Activated CD4-positive, alpha-beta memory T cell treated with anti-CD3 and anti-CD28 coated beads, Interleukin-2, amount 10 ng/mL, durations not matched to agents 7 days and 5 days (primary cell): ENCODE results near the gene RSBN1. TPM values are rescaled to one million over a fixed set of nuclear protein-coding genes. Genes with fewer than 3 reads are reported as not detected.
"Not testable (repeated sequence)": the region's sequence is repeated elsewhere in the genome, so short reads cannot be mapped to it uniquely, and the experiment has no call there.

ENCODE experiments used
- CTCF ChIA-PET: fragments of 350-600 bp; sonication (Branson Sonifier 250); formaldehyde crosslinking; loops from one replicate; lab custom pipeline; 2021; ENCODE audit warnings: antibody characterized with exemption, inconsistent platforms; lab: Charles Lee
- POLR2A ChIA-PET: fragments of 350-600 bp; sonication (Branson Sonifier 250); formaldehyde crosslinking; loops from one replicate; lab custom pipeline; 2021; ENCODE audit warnings: antibody characterized with exemption; lab: Charles Lee
- DNase-seq: peaks from one replicate; pipeline ENCODE4 v3.0.0-alpha.2; 2020
- H3K27ac Mint-ChIP-seq: one replicate; pipeline ENCODE4 v1.8.0; 2021; ENCODE audit warnings: mild to moderate bottlenecking, mixed read lengths
- H3K27me3 Mint-ChIP-seq: one replicate; pipeline ENCODE4 v1.8.0; 2021; ENCODE audit warnings: mixed read lengths
- H3K36me3 Mint-ChIP-seq: one replicate; pipeline ENCODE4 v1.8.0; 2021; ENCODE audit warnings: low read depth, mixed read lengths
- H3K4me1 Mint-ChIP-seq: one replicate; pipeline ENCODE4 v1.8.0; 2021; ENCODE audit warnings: mixed read lengths
- H3K4me3 Mint-ChIP-seq: one replicate; pipeline ENCODE4 v1.8.0; 2021; ENCODE audit warnings: mild to moderate bottlenecking, mixed read lengths
- H3K9me3 Mint-ChIP-seq: one replicate; pipeline ENCODE4 v1.8.0; 2021; ENCODE audit warnings: mixed read lengths
- total RNA-seq, 2 experiments: library from RNA; stranded (reverse); gene quantifications; one replicate each; pipeline ENCODE4 v1.2.3, GENCODE V29; 2021

Gene RSBN1
- total RNA-seq, result 10 to 100 TPM; 27.9 to 32.1 TPM

- peak within 1 kb of the TSS; percentile 98 for H3K4me3 Mint-ChIP-seq
- peak within 1 kb of the TSS; percentile 92 for H3K27ac Mint-ChIP-seq
- no peaks in the 10 kb centered on the region for H3K27me3 Mint-ChIP-seq
Measured at GRCh38 chr1:113811888-113812660, at the start of gene RSBN1. RSBN1 (minus strand) TSS chr1:113812476; CDS start chr1:113812412, 64 bp downstream.

GRCh38 chr1:113861641-113862040, 49.4 kb upstream of the RSBN1 start:
- Mint-ChIP-seq H3K9me3 (no peaks in the 10 kb centered on the region), H3K4me1 (peaks cover 47% of the 10 kb centered on the region), H3K36me3 (peaks cover 59% of the 10 kb centered on the region), H3K27ac (no peak overlapping the region), H3K27me3 (no peaks in the 10 kb centered on the region), H3K4me3 (no peak overlapping the region)
- POLR2A ChIA-PET, result interaction anchor here (0.9 to 2.9 kb wide), 2 partner anchors 12 to 43 kb away, joined by 4 to 21 read pairs; partner anchors contain the start of genes AP4B1 and DCLRE1B
- CTCF ChIA-PET, result interaction anchor here (1.4 kb wide), 1 partner anchor 88 kb away, joined by 3 read pairs; no protein-coding TSS in a partner anchor
- no peak for DNase-seq

More at GRCh38 chr1:113811888-113812660, at the start of gene RSBN1:
- Mint-ChIP-seq H3K4me1 (peaks cover 36% of the 10 kb centered on the region), H3K9me3 (no peaks in the 10 kb centered on the region), H3K36me3 (peaks cover 47% of the 10 kb centered on the region)
- peak; percentile 99 for DNase-seq
- CTCF ChIA-PET, result interaction anchor here (0.6 to 2.4 kb wide), 9 partner anchors 22 to 739 kb away, joined by 3 to 24 read pairs (median 4); partner anchors contain the start of genes AP4B1, HIPK1, LRIG2 and PHTF1
- POLR2A ChIA-PET, result interaction anchor here (0.5 to 4.1 kb wide), 22 partner anchors 9 to 1286 kb away, joined by 3 to 73 read pairs (median 4); partner anchors contain the start of genes AP4B1, DCLRE1B, HIPK1 and PHTF1

GRCh38 chr1:113860891-113861290, 48.6 kb upstream of the RSBN1 start:
- CTCF ChIA-PET, result interaction anchor here (0.7 to 2.1 kb wide), 2 partner anchors 8 to 20 kb away, joined by 3 to 10 read pairs; no protein-coding TSS in a partner anchor
- Mint-ChIP-seq H3K9me3 (no peaks in the 10 kb centered on the region), H3K27me3 (no peaks in the 10 kb centered on the region), H3K36me3 (peaks cover 63% of the 10 kb centered on the region), H3K4me1 (peaks cover 47% of the 10 kb centered on the region), H3K27ac (peak overlapping the region; percentile 4), H3K4me3 (no peak overlapping the region)
- POLR2A ChIA-PET, result interaction anchor here (0.7 to 2.9 kb wide), 5 partner anchors 9 to 69 kb away, joined by 3 to 28 read pairs (median 20); partner anchors contain the start of genes AP4B1, DCLRE1B and HIPK1
- DNase-seq, result no peak

- CTCF ChIA-PET, result interaction anchor here (0.6 to 2.1 kb wide), 9 partner anchors 9 to 183 kb away, joined by 3 to 10 read pairs (median 3); partner anchors contain the start of gene PHTF1
- no peaks in the 10 kb centered on the region for H3K9me3 Mint-ChIP-seq
- H3K27me3 Mint-ChIP-seq, result no peaks in the 10 kb centered on the region
- no peak overlapping the region for H3K4me3 Mint-ChIP-seq
- DNase-seq, result no peak
- peak overlapping the region; percentile 64 for H3K27ac Mint-ChIP-seq
- POLR2A ChIA-PET, result interaction anchor here (1.2 to 2.9 kb wide), 5 partner anchors 10 to 71 kb away, joined by 3 to 28 read pairs (median 20); partner anchors contain the start of genes AP4B1, DCLRE1B and HIPK1
- H3K36me3 Mint-ChIP-seq, result peaks cover 64% of the 10 kb centered on the region
- H3K4me1 Mint-ChIP-seq, result peaks cover 50% of the 10 kb centered on the region
Measured at GRCh38 chr1:113859478-113860175, 47.4 kb upstream of the RSBN1 start.

GRCh38 chr1:113858982-113859381, 46.7 kb upstream of the RSBN1 start:
- no peak for DNase-seq
- ChIA-PET CTCF (interaction anchor here (0.6 to 2.1 kb wide), 3 partner anchors 9 to 76 kb away, joined by 3 to 10 read pairs (median 4); no protein-coding TSS in a partner anchor), POLR2A (interaction anchor here (1.2 to 2.9 kb wide), 4 partner anchors 11 to 71 kb away, joined by 3 to 28 read pairs (median 20); partner anchors contain the start of genes AP4B1, DCLRE1B and HIPK1)
- H3K4me1 Mint-ChIP-seq, result peaks cover 54% of the 10 kb centered on the region
- peaks cover 66% of the 10 kb centered on the region for H3K36me3 Mint-ChIP-seq
- H3K27me3 Mint-ChIP-seq, result no peaks in the 10 kb centered on the region
- peak overlapping the region; percentile 49 for H3K27ac Mint-ChIP-seq
- H3K9me3 Mint-ChIP-seq, result no peaks in the 10 kb centered on the region
- no peak overlapping the region for H3K4me3 Mint-ChIP-seq

- H3K27ac Mint-ChIP-seq, result no peak overlapping the region
- no peaks in the 10 kb centered on the region for H3K9me3 Mint-ChIP-seq
- H3K4me1 Mint-ChIP-seq, result peaks cover 53% of the 10 kb centered on the region
- H3K27me3 Mint-ChIP-seq, result no peaks in the 10 kb centered on the region
- ChIA-PET POLR2A (no interaction called here), CTCF (no interaction called here)
- peaks cover 64% of the 10 kb centered on the region for H3K36me3 Mint-ChIP-seq
- no peak overlapping the region for H3K4me3 Mint-ChIP-seq
- DNase-seq, result no peak
Measured at GRCh38 chr1:113858418-113858817, 46.1 kb upstream of the RSBN1 start.

GRCh38 chr1:113857776-113858175, 45.5 kb upstream of the RSBN1 start:
- Mint-ChIP-seq H3K9me3 (no peaks in the 10 kb centered on the region), H3K4me3 (no peak overlapping the region), H3K27me3 (no peaks in the 10 kb centered on the region), H3K36me3 (peaks cover 59% of the 10 kb centered on the region), H3K4me1 (peaks cover 49% of the 10 kb centered on the region), H3K27ac (peak overlapping the region; percentile 28)
- ChIA-PET POLR2A (interaction anchor here (1.2 kb wide), 1 partner anchor 47 kb away, joined by 4 read pairs; the partner anchor contains the start of gene AP4B1), CTCF (no interaction called here)
- no peak for DNase-seq

GRCh38 chr1:113856401-113856790, 44.1 kb upstream of the RSBN1 start:
- H3K9me3 Mint-ChIP-seq, result no peaks in the 10 kb centered on the region
- no peak for DNase-seq
- H3K27ac Mint-ChIP-seq, result no peak overlapping the region
- no peak overlapping the region for H3K4me3 Mint-ChIP-seq
- ChIA-PET CTCF (interaction anchor here (0.8 to 1.7 kb wide), 3 partner anchors 10 to 48 kb away, joined by 3 to 10 read pairs (median 3); partner anchors contain the start of gene AP4B1), POLR2A (interaction anchor here (1.3 to 1.9 kb wide), 3 partner anchors 13 to 74 kb away, joined by 3 to 9 read pairs (median 4); no protein-coding TSS in a partner anchor)
- peaks cover 42% of the 10 kb centered on the region for H3K4me1 Mint-ChIP-seq
- peaks cover 61% of the 10 kb centered on the region for H3K36me3 Mint-ChIP-seq
- no peaks in the 10 kb centered on the region for H3K27me3 Mint-ChIP-seq

- peaks cover 40% of the 10 kb centered on the region for H3K4me1 Mint-ChIP-seq
- ChIA-PET CTCF (interaction anchor here (1.1 to 1.7 kb wide), 4 partner anchors 10 to 94 kb away, joined by 3 to 10 read pairs (median 4); no protein-coding TSS in a partner anchor), POLR2A (interaction anchor here (1.3 to 1.9 kb wide), 3 partner anchors 14 to 74 kb away, joined by 3 to 9 read pairs (median 4); no protein-coding TSS in a partner anchor)
- H3K9me3 Mint-ChIP-seq, result no peaks in the 10 kb centered on the region
- H3K36me3 Mint-ChIP-seq, result peaks cover 64% of the 10 kb centered on the region
- DNase-seq, result no peak
- H3K27ac Mint-ChIP-seq, result no peak overlapping the region
- H3K27me3 Mint-ChIP-seq, result no peaks in the 10 kb centered on the region
- H3K4me3 Mint-ChIP-seq, result no peak overlapping the region
Measured at GRCh38 chr1:113855630-113856400, 43.5 kb upstream of the RSBN1 start.

- ChIA-PET CTCF (interaction anchor here (0.7 kb wide), 1 partner anchor 40 kb away, joined by 5 read pairs; no protein-coding TSS in a partner anchor), POLR2A (no interaction called here)
- no peaks in the 10 kb centered on the region for H3K27me3 Mint-ChIP-seq
- peak overlapping the region; percentile 60 for H3K27ac Mint-ChIP-seq
- no peak overlapping the region for H3K4me3 Mint-ChIP-seq
- no peak for DNase-seq
- peaks cover 73% of the 10 kb centered on the region for H3K36me3 Mint-ChIP-seq
- no peaks in the 10 kb centered on the region for H3K9me3 Mint-ChIP-seq
- H3K4me1 Mint-ChIP-seq, result peaks cover 35% of the 10 kb centered on the region
Measured at GRCh38 chr1:113854234-113854633, 42.0 kb upstream of the RSBN1 start.

GRCh38 chr1:113852694-113853093, 40.4 kb upstream of the RSBN1 start:
- POLR2A ChIA-PET, result interaction anchor here (1.1 to 1.4 kb wide), 2 partner anchors 17 to 52 kb away, joined by 3 to 4 read pairs; partner anchors contain the start of gene AP4B1
- DNase-seq, H3K27me3 Mint-ChIP-seq, H3K4me3 Mint-ChIP-seq, CTCF ChIA-PET, H3K9me3 Mint-ChIP-seq, H3K27ac Mint-ChIP-seq: not testable (repeated sequence)
- Mint-ChIP-seq H3K4me1 (peaks cover 30% of the 10 kb centered on the region), H3K36me3 (peaks cover 75% of the 10 kb centered on the region)
